G401 (cell line): Measurements from ENCODE around the gene SCYL3. TPM values are rescaled to one million over a fixed set of nuclear protein-coding genes. Genes with fewer than 3 reads are reported as not detected.

Experiments
- DNase-seq: peaks from one replicate; pipeline ENCODE4 v3.0.0-alpha.2; 2015; ENCODE audit warnings: low spot score
- in situ Hi-C: cut with HindIII; loops from 2 replicates; pipeline ENCODE4 v1.10.0; 2016; ENCODE audit warnings: low sequenced_read_pairs, mixed read lengths
- total RNA-seq: library from RNA; depleted of rRNA; stranded (reverse); fragments of >200 nt; shearing (Covaris generic); gene quantifications from 2 replicates; pipeline ENCODE4 v1.2.3, GENCODE V29; 2014

The SCYL3 gene
- total RNA-seq, 1 experiment from 2014 or later: 10.2 TPM

GRCh38 chr1:169902751-169903150 is 9.1 kb upstream of the SCYL3 start:
- in situ Hi-C loops: no loop called here
- DNase-seq: no peak

GRCh38 chr1:169901115-169901514 is 7.4 kb upstream of the SCYL3 start:
- in situ Hi-C loops: no loop called here
- no peak for DNase-seq

DNA sequence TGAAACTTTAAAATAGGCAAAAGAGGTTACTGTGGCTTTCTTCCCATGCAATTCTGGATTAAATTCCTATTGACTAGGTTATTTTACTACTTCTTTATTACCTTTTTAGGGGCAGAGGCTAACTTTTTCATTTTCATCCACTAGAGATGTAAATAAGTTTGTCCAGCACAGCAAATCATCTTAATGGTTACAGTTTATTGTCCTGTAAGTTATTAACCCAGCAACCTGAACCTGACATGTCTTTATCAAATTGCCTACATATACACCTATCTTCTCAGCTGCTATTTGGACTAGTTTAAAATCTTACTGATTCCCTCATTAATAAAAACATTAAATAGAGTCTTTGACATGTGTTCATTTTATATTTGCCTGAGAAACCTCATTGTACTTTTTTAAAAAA is 6.9 kb upstream of the SCYL3 start:
- in situ Hi-C loops: no loop called here
- no peak for DNase-seq

GRCh38 chr1:169899519-169900217 is 6.0 kb upstream of the SCYL3 start:
- in situ Hi-C loops: no loop called here
- no peak for DNase-seq

GRCh38 chr1:169896013-169896412 is 2.3 kb upstream of the SCYL3 start:
- in situ Hi-C loops: no loop called here
- no peak for DNase-seq

- in situ Hi-C loops: no loop called here
- DNase-seq: no peak
These were observed 889 bp upstream of the SCYL3 start for GRCh38 chr1:169894424-169895145.

DNA sequence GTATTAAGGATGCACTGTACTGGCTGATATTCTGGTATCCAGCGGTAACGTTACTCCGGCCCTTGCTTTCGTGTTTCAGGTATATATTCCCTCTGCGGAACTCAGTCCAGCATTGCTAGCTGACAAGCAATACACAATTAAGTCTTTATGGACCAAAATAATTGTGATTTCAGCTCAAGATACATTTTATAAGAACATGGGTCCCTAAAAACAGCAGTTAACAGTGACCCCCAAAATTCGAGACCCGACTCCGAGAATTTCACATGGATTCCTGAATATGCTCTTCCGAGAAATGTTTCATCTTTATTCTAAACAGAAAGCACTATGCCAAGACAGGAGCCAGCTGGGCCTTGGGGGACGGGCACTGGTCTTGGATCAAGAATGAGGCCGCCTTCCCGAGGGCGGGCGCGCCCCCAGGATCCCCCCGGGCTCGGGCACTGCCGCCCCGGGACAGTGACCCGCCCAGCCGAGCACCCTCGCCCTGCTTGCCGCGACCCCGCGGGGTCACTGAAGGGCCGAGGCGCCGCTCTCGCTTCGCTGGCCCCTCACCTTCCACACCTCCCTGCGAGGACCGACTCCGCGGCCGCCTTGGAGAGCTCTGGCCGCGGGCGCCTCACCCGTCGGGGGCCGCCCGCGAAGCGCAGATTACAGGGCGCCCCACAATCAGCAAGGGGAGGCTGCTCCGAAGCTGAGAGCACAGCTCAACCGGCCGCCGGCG is 610 bp downstream of the SCYL3 start:
- DNase-seq: peak; percentile 59
- in situ Hi-C loops: no loop called here

GRCh38 chr1:169892176-169892926 is 1.3 kb downstream of the SCYL3 start:
- in situ Hi-C loops: no loop called here
- DNase-seq: peak; percentile 20

- no peak for DNase-seq
- in situ Hi-C loops: no loop called here
These were observed 2.2 kb downstream of the SCYL3 start for GRCh38 chr1:169891539-169891885.

DNA sequence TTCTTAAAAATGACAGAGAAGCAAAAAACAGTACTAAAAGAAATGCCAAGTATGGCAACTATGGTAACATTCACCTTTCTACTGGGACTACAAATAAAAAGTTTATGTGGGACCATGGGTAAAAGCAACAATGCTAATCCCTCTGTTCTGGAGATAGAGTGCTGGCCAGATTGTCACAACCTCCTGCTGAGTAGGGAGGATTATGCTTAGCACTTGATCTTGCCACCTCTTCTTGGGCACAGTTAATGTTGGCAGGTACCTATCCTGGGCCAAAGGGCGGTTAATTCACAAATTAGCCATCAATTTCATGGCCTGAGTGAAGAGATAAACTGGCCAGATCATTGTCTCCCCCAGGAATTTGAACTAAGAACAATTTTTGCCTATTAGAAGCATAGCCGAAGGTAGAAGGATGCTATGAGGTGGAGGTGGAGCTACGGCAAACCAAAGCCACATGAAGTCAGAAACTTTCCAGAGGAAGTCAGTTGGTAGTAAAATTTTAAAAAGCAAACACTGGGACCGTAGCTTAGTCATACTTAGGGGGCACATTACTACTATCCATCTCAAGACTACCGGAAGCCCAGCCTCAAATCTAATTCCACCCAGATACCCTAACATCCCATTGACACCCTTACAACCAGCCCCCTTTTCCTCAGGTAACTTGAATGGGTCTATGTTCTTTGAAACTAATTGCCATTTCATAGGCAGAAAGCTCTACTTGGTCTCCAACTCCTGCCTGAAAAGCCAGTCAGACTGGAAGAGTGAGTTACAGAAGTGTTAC is 2.7 kb downstream of the SCYL3 start:
- DNase-seq: peak; percentile 31
- in situ Hi-C loops: no loop called here

GRCh38 chr1:169889871-169890270 is 3.8 kb downstream of the SCYL3 start:
- in situ Hi-C loops: no loop called here

GRCh38 chr1:169886931-169887330 is 6.8 kb downstream of the SCYL3 start:
- no peak for DNase-seq
- in situ Hi-C loops: no loop called here

More at GRCh38 chr1:169889871-169890270, 3.8 kb downstream of the SCYL3 start:
- DNase-seq: no peak

DNA sequence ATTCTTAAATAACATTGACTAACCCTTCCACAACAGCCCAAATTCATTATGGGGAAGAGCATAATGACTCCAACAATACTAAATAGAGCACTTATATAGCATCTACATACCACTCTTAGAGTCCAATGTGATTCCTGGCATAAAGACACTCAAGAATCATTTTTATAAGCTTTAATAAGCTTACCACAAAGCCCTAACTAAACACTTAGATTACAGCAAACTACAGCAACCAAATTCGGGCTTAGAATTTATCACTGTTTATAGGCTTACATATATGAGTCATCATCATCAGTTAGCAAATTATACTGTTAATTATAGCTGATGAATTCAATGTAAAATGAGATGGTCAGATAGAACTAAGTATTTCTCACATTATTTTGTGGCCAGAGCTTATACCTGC is 7.3 kb downstream of the SCYL3 start:
- in situ Hi-C loops: no loop called here
- DNase-seq: no peak

DNA sequence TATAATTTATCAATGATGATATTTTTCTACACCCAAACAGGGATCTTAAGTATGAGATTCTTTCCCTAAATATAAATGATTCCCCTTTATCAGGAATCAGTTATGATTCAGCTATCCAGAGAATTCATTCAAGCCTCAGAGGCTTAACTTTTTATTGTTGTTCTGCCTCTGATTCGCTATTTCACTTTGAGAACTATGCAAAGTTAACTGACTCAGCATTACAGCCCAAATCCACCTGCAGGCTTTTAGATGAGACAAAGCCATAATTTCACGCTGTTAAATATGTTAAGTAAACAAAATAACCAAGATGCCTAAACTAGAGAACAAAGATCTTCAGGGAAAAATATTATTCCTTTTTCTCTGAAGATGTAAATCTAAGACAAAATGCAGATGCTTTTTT is 8.5 kb downstream of the SCYL3 start:
- in situ Hi-C loops: no loop called here

GRCh38 chr1:169884634-169885033 is 9.1 kb downstream of the SCYL3 start:
- no peak for DNase-seq
- in situ Hi-C loops: no loop called here

More for the DNA sequence above, 8.5 kb downstream of the SCYL3 start:
- DNase-seq: no peak

DNA sequence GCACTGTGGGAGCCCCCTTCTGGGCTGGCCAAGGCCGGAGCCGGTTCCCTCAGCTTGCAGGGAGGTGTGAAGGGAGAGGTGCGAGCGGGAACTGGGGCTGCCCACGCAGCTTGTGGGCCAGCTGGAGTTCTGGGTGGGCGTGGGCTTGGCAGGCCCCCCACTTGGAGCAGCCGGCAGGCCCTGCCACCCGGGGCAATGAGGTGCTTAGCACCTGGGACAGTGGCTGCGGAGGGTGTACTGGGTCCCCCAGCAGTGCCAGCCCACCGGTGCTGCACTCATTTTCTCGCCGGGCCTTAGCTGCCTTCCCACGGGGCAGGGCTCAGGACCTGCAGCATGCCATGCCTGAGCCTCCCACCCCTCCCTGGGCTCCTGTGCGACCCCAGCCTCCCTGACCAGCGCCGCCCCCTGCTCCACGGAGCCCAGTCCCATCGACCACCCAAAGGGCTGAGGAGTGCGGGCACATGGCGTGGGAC is 11.6 kb downstream of the SCYL3 start:
- in situ Hi-C loops: no loop called here
- DNase-seq: no peak

- DNase-seq: no peak
- in situ Hi-C loops: no loop called here
These were observed 14.5 kb downstream of the SCYL3 start for GRCh38 chr1:169879034-169879840.

DNA sequence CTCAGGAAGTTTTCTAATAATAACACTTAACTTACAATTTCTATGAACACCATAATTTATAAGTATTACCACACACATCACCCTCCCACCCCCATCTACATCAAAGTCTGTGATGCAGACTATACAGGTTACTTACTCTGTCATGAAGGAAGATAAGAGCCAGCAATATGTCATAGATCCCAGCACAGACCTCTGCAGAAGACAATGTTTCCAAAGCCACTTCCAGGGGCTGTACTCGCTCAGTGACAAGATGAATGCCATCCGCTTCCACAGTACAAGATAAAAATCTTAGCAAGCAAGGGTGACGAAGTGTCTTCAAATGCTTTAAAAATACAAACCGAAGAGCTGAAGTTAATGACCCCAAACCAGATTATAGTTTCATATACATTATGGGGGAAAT is 15.2 kb downstream of the SCYL3 start:
- in situ Hi-C loops: no loop called here
- DNase-seq: no peak
